ENCODE results near the gene MIPEP. TPM values are rescaled to one million over a fixed set of nuclear protein-coding genes. Genes with fewer than 3 reads are reported as not detected.

MIPEP gene
- polyA plus RNA-seq, 1 donor from 2014 or later: 9.1 TPM

GRCh38 chr13:23928985-23929384 is 39.8 kb upstream of the MIPEP start:
- Histone ChIP-seq H3K9me3 (ENCODE audit: low read length) (no peaks in the 10 kb centered on the region), H3K9ac (ENCODE audit: low read length) (no peak overlapping the region), H3F3A (ENCODE audit: insufficient read depth, low read length, poor library complexity, severe bottlenecking) (no peaks in the 10 kb centered on the region), H3K36me3 (ENCODE audit: insufficient read depth, low read length) (no peaks in the 10 kb centered on the region), H3K9me2 (ENCODE audit: insufficient read depth, low read length) (no peaks in the 10 kb centered on the region), H2AFZ (ENCODE audit: low read depth, low read length) (no peak overlapping the region), H3K4me2 (ENCODE audit: low read length) (no peak overlapping the region), H3K4me3 (ENCODE audit: low read length) (no peak overlapping the region), H3K27ac (ENCODE audit: low read length) (no peak overlapping the region), H3K27me3 (ENCODE audit: insufficient read depth, low read depth, low read length) (no peaks in the 10 kb centered on the region), H4K20me1 (ENCODE audit: insufficient read depth) (no peaks in the 10 kb centered on the region), H3K79me2 (replicated peaks; ENCODE audit: insufficient read depth, low read length) (no peaks in the 10 kb centered on the region)
- TF ChIP-seq RAD21 (conservative IDR thresholded peaks at IDR 0.05) (no peak), MXI1 (conservative IDR thresholded peaks at IDR 0.05; ENCODE audit: poor library complexity, severe bottlenecking) (no peak), CTCF (IDR thresholded peaks at IDR 0.05; ENCODE audit: poor library complexity, severe bottlenecking) (no peak), EZH2 (IDR thresholded peaks at IDR 0.05; ENCODE audit: borderline replicate concordance, insufficient read depth, low read length, poor library complexity, severe bottlenecking) (no peak), POLR2AphosphoS5 (IDR thresholded peaks at IDR 0.05) (no peak), TAF1 (IDR thresholded peaks at IDR 0.05; ENCODE audit: low read depth) (no peak), SMC3 (conservative IDR thresholded peaks at IDR 0.05; ENCODE audit: poor library complexity) (no peak), REST (IDR thresholded peaks at IDR 0.05; ENCODE audit: borderline replicate concordance) (no peak), EP300 (conservative IDR thresholded peaks at IDR 0.05; ENCODE audit: poor library complexity, severe bottlenecking) (no peak)

- H3K36me3 ChIP-seq (ENCODE audit: insufficient read depth, low read length): no peaks in the 10 kb centered on the region
- H3K9me3 ChIP-seq (ENCODE audit: low read length): no peaks in the 10 kb centered on the region
- H3F3A ChIP-seq (ENCODE audit: insufficient read depth, low read length, poor library complexity, severe bottlenecking): no peaks in the 10 kb centered on the region
- no peak overlapping the region for H3K4me2 ChIP-seq (ENCODE audit: low read length)
- no peaks in the 10 kb centered on the region for H3K27me3 ChIP-seq (ENCODE audit: insufficient read depth, low read depth, low read length)
- H4K20me1 ChIP-seq (ENCODE audit: insufficient read depth): no peaks in the 10 kb centered on the region
- H3K9ac ChIP-seq (ENCODE audit: low read length): no peak overlapping the region
- TF ChIP-seq TAF1 (IDR thresholded peaks at IDR 0.05; ENCODE audit: low read depth): no peak
- TF ChIP-seq POLR2AphosphoS5 (IDR thresholded peaks at IDR 0.05): no peak
- no peak for TF ChIP-seq MXI1 (conservative IDR thresholded peaks at IDR 0.05; ENCODE audit: poor library complexity, severe bottlenecking)
- TF ChIP-seq SMC3 (conservative IDR thresholded peaks at IDR 0.05; ENCODE audit: poor library complexity): no peak
- no peak for TF ChIP-seq RAD21 (conservative IDR thresholded peaks at IDR 0.05)
- TF ChIP-seq EZH2 (IDR thresholded peaks at IDR 0.05; ENCODE audit: borderline replicate concordance, insufficient read depth, low read length, poor library complexity, severe bottlenecking): no peak
- no peak for TF ChIP-seq EP300 (conservative IDR thresholded peaks at IDR 0.05; ENCODE audit: poor library complexity, severe bottlenecking)
- TF ChIP-seq REST (IDR thresholded peaks at IDR 0.05; ENCODE audit: borderline replicate concordance): no peak
- no peak for TF ChIP-seq CTCF (IDR thresholded peaks at IDR 0.05; ENCODE audit: poor library complexity, severe bottlenecking)
- no peak overlapping the region for H2AFZ ChIP-seq (ENCODE audit: low read depth, low read length)
- H3K27ac ChIP-seq (ENCODE audit: low read length): no peak overlapping the region
- H3K4me3 ChIP-seq (ENCODE audit: low read length): no peak overlapping the region
- H3K9me2 ChIP-seq (ENCODE audit: insufficient read depth, low read length): no peaks in the 10 kb centered on the region
- H3K79me2 ChIP-seq (replicated peaks; ENCODE audit: insufficient read depth, low read length): no peaks in the 10 kb centered on the region
Observed at GRCh38 chr13:23923031-23923430, 33.8 kb upstream of the MIPEP start.

Measured in neural cell (in vitro differentiated cells).